ENCODE results near the gene TRA2A.
"Not testable (repeated sequence)": the region's sequence is repeated elsewhere in the genome, so short reads cannot be mapped to it uniquely, and the experiment has no call there.

Gene TRA2A

DNA sequence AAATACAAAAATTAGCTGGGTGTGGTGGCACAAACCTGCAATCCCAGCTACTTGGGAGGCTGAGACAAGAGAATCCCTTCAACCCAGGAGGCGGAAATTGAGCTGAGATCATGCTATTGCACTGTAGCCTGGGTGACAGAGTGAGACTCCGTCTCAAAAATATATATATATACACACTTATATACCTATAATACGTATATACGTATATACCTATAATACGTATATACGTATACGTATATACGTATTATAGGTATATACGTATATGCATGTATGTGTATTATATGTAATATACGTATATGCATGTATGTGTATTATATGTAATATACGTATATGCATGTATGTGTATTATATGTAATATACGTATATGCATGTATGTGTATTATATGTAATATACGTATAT is 43.1 kb downstream of the TRA2A start:
- not testable (repeated sequence) for H3K4me3 ChIP-seq (ENCODE audit: low read depth, low read length); H3K18ac ChIP-seq (ENCODE audit: low read length); H2AFZ ChIP-seq (ENCODE audit: insufficient read depth, low read length, poor library complexity); H3K36me3 ChIP-seq (ENCODE audit: control insufficient read depth in 1 of 2, insufficient read depth in 2 of 2, low read length in 2 of 2); H3K27me3 ChIP-seq (ENCODE audit: insufficient read depth, low read length); H2BK5ac ChIP-seq (ENCODE audit: low read depth, low read length, poor library complexity); H3K79me2 ChIP-seq (ENCODE audit: control insufficient read depth, insufficient read depth, low read length, poor library complexity); H3K14ac ChIP-seq (ENCODE audit: low read length); H3K9ac ChIP-seq (ENCODE audit: low read length); H3K9me3 ChIP-seq (ENCODE audit: insufficient read depth, low read depth, low read length); H3K4me2 ChIP-seq (ENCODE audit: low read length); H2BK12ac ChIP-seq (ENCODE audit: low read length); H2AK5ac ChIP-seq (ENCODE audit: low read length); H3K4me1 ChIP-seq (ENCODE audit: control insufficient read depth in 1 of 2, insufficient read depth in 2 of 2, low read length in 2 of 2); H4K91ac ChIP-seq (ENCODE audit: low read depth, low read length); H3K27ac ChIP-seq (ENCODE audit: low read depth, low read length); H2BK120ac ChIP-seq (ENCODE audit: insufficient read depth, low read length, poor library complexity); H3K79me1 ChIP-seq (ENCODE audit: low read length); DNase-seq; H4K12ac ChIP-seq (ENCODE audit: low read depth, low read length); H3K23ac ChIP-seq (ENCODE audit: low read length); H3K4ac ChIP-seq (ENCODE audit: low read depth, low read length); H4K8ac ChIP-seq (ENCODE audit: low read depth, low read length)
- WGBS (ENCODE audit: extremely low coverage, insufficient coverage, insufficient read length) = 100% methylated on average over 5 of the region's 13 CpGs

DNA sequence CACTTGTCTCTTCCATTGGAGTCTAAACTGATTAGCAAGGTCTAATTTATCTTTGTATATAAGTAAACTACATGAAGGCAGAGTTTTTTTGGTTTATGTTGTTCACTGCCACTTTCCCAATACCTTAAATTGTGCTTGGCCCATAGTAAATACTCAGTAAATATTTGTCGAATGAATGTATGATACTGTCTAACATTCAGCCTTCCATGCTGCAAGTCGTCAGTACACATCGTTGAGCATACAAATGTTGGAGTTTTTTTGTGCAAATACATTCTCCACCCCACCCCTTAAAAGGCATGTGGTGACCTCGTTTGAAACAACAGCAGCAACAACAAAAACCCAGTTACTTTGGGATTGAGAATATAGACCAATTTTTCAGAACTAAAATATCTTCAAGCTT is 44.1 kb downstream of the TRA2A start:
- no peaks in the 10 kb centered on the region for H3K79me2 ChIP-seq (ENCODE audit: control insufficient read depth, insufficient read depth, low read length, poor library complexity)
- H3K9me3 ChIP-seq (ENCODE audit: insufficient read depth, low read depth, low read length) = no peaks in the 10 kb centered on the region
- H3K18ac ChIP-seq (ENCODE audit: low read length) = no peak overlapping the region
- H2AFZ ChIP-seq (ENCODE audit: insufficient read depth, low read length, poor library complexity) = no peak overlapping the region
- H3K27me3 ChIP-seq (ENCODE audit: insufficient read depth, low read length) = no peaks in the 10 kb centered on the region
- H2BK5ac ChIP-seq (ENCODE audit: low read depth, low read length, poor library complexity) = no peak overlapping the region
- H3K4ac ChIP-seq (ENCODE audit: low read depth, low read length) = no peak overlapping the region
- no peak overlapping the region for H2AK5ac ChIP-seq (ENCODE audit: low read length)
- H2BK12ac ChIP-seq (ENCODE audit: low read length) = no peak overlapping the region
- H3K4me3 ChIP-seq (ENCODE audit: low read depth, low read length) = no peak overlapping the region
- H3K4me2 ChIP-seq (ENCODE audit: low read length) = no peak overlapping the region
- H3K9ac ChIP-seq (ENCODE audit: low read length) = no peak overlapping the region
- H3K27ac ChIP-seq (ENCODE audit: low read depth, low read length) = no peak overlapping the region
- no peak for DNase-seq
- no peak overlapping the region for H4K91ac ChIP-seq (ENCODE audit: low read depth, low read length)
- peaks cover 3% of the 10 kb centered on the region for H3K79me1 ChIP-seq (ENCODE audit: low read length)
- H4K12ac ChIP-seq (ENCODE audit: low read depth, low read length) = no peak overlapping the region
- H3K14ac ChIP-seq (ENCODE audit: low read length) = no peak overlapping the region
- H3K36me3 ChIP-seq (ENCODE audit: control insufficient read depth in 1 of 2, insufficient read depth in 2 of 2, low read length in 2 of 2) = peaks cover 0 to 6% of the 10 kb centered on the region in 2 experiments
- no peak overlapping the region for H3K23ac ChIP-seq (ENCODE audit: low read length)
- WGBS (ENCODE audit: extremely low coverage, insufficient coverage, insufficient read length) = no CpG with 5 or more reads among the region's 4 CpGs
- peaks cover 0 to 5% of the 10 kb centered on the region in 2 experiments for H3K4me1 ChIP-seq (ENCODE audit: control insufficient read depth in 1 of 2, insufficient read depth in 2 of 2, low read length in 2 of 2)
- no peak overlapping the region for H4K8ac ChIP-seq (ENCODE audit: low read depth, low read length)
- no peak overlapping the region for H2BK120ac ChIP-seq (ENCODE audit: insufficient read depth, low read length, poor library complexity)

DNA sequence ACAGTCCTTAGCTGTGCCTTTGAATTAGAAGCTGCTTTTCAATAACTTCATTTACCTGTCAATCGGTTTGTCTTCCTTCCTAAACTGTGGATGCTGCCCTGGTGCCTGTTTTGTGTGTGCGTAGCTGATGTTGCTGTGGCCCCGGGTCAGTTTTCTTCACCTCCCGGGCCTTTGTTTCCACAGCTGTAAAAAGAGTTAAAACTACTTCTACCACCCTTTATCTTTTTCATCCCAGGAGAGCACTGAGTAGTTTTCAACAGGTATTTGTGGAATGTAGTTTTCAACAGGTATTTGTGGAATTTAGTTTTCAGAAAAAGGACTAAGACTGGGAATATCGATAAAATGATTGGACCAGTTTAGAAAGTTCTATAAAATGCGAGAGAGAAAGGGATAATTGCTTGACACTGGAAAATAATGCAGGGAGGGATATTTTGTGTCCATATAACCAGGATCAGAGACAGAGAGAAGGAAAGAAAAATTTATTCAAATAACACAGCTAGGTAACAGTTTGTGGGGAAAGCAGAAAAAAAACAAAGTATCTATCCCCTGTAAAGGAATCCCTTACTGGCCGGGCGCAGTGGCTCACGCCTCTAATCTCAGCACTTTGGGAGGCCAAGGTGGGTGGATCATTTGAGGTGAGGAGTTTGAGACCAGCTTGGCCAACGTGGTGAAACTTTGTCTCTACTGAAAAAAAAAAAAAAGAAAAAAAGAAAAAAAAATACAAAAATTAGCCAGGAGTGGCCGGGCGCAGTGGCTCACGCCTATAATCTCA is 45.6 kb downstream of the TRA2A start:
- Histone ChIP-seq H3K4me1 (ENCODE audit: control insufficient read depth in 1 of 2, insufficient read depth in 2 of 2, low read length in 2 of 2) (peaks cover 0 to 5% of the 10 kb centered on the region in 2 experiments), H3K36me3 (ENCODE audit: control insufficient read depth in 1 of 2, insufficient read depth in 2 of 2, low read length in 2 of 2) (peaks cover 0 to 3% of the 10 kb centered on the region in 2 experiments), H2BK120ac (ENCODE audit: insufficient read depth, low read length, poor library complexity) (no peak overlapping the region), H4K8ac (ENCODE audit: low read depth, low read length) (no peak overlapping the region), H3K23ac (ENCODE audit: low read length) (no peak overlapping the region), H2BK5ac (ENCODE audit: low read depth, low read length, poor library complexity) (no peak overlapping the region), H2AFZ (ENCODE audit: insufficient read depth, low read length, poor library complexity) (no peak overlapping the region), H2AK5ac (ENCODE audit: low read length) (no peak overlapping the region), H3K27ac (ENCODE audit: low read depth, low read length) (peak overlapping the region; percentile 40), H2BK12ac (ENCODE audit: low read length) (no peak overlapping the region), H3K79me1 (ENCODE audit: low read length) (peaks cover 3% of the 10 kb centered on the region), H3K14ac (ENCODE audit: low read length) (no peak overlapping the region), H3K4ac (ENCODE audit: low read depth, low read length) (no peak overlapping the region), H3K9ac (ENCODE audit: low read length) (no peak overlapping the region), H3K4me3 (ENCODE audit: low read depth, low read length) (no peak overlapping the region), H4K12ac (ENCODE audit: low read depth, low read length) (no peak overlapping the region), H4K91ac (ENCODE audit: low read depth, low read length) (peak overlapping the region; percentile 14), H3K4me2 (ENCODE audit: low read length) (peak overlapping the region; percentile 10), H3K18ac (ENCODE audit: low read length) (no peak overlapping the region), H3K79me2 (ENCODE audit: control insufficient read depth, insufficient read depth, low read length, poor library complexity) (no peaks in the 10 kb centered on the region), H3K9me3 (ENCODE audit: insufficient read depth, low read depth, low read length) (no peaks in the 10 kb centered on the region), H3K27me3 (ENCODE audit: insufficient read depth, low read length) (no peaks in the 10 kb centered on the region)
- no CpG with 5 or more reads among the region's 13 CpGs for whole genome bisulfite sequencing (ENCODE audit: extremely low coverage, insufficient coverage, insufficient read length)
- no peak for DNase-seq

DNA sequence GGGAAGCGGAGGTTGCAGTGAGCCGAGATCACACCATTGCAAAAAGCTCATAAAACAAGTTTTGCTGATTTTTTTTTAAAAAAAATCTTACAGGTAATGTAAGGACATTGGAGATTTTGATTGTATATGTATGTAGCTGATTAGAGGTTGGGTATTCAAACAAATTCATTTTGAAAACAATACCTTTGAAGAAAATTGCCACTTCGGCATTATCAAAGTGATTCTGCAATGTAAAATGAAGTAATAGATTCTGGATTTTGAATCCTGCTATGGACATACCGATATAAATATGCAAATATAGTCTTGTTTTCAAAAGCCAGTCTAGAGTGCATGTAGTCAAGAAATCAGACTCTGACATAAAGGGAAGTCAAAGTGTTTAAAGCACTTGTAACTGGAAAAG is 49.1 kb downstream of the TRA2A start:
- Histone ChIP-seq H3K79me2 (ENCODE audit: control insufficient read depth, insufficient read depth, low read length, poor library complexity) (no peaks in the 10 kb centered on the region), H2BK12ac (ENCODE audit: low read length) (no peak overlapping the region), H4K8ac (ENCODE audit: low read depth, low read length) (no peak overlapping the region), H2BK120ac (ENCODE audit: insufficient read depth, low read length, poor library complexity) (no peak overlapping the region), H3K9ac (ENCODE audit: low read length) (no peak overlapping the region), H2BK5ac (ENCODE audit: low read depth, low read length, poor library complexity) (no peak overlapping the region), H3K4me2 (ENCODE audit: low read length) (no peak overlapping the region), H3K4ac (ENCODE audit: low read depth, low read length) (no peak overlapping the region), H3K18ac (ENCODE audit: low read length) (no peak overlapping the region), H3K27me3 (ENCODE audit: insufficient read depth, low read length) (no peaks in the 10 kb centered on the region), H3K4me3 (ENCODE audit: low read depth, low read length) (no peak overlapping the region), H4K91ac (ENCODE audit: low read depth, low read length) (no peak overlapping the region), H3K4me1 (ENCODE audit: control insufficient read depth in 1 of 2, insufficient read depth in 2 of 2, low read length in 2 of 2) (peaks cover 0 to 5% of the 10 kb centered on the region in 2 experiments), H3K36me3 (ENCODE audit: control insufficient read depth in 1 of 2, insufficient read depth in 2 of 2, low read length in 2 of 2) (no peaks in the 10 kb centered on the region), H2AK5ac (ENCODE audit: low read length) (no peak overlapping the region), H3K14ac (ENCODE audit: low read length) (no peak overlapping the region), H3K23ac (ENCODE audit: low read length) (no peak overlapping the region), H3K27ac (ENCODE audit: low read depth, low read length) (no peak overlapping the region), H3K9me3 (ENCODE audit: insufficient read depth, low read depth, low read length) (no peaks in the 10 kb centered on the region), H3K79me1 (ENCODE audit: low read length) (peaks cover 3% of the 10 kb centered on the region), H4K12ac (ENCODE audit: low read depth, low read length) (no peak overlapping the region), H2AFZ (ENCODE audit: insufficient read depth, low read length, poor library complexity) (no peak overlapping the region)
- DNase-seq = no peak
- WGBS (ENCODE audit: extremely low coverage, insufficient coverage, insufficient read length) = no CpG with 5 or more reads among the region's 4 CpGs
